IMR-90 (cell line): ENCODE data around the gene C2CD4D. TPM values are rescaled to one million over a fixed set of nuclear protein-coding genes. Genes with fewer than 3 reads are reported as not detected.

ENCODE experiments used
- ATAC-seq: fragments of 200-7000 bp; cut with Tn5 transposase; 2 replicates; pipeline ENCODE4 v1.9.1; 2020; ENCODE audit warnings: low read depth, mild to moderate bottlenecking, moderate library complexity
- BruUV-seq: library from RNA; stranded (reverse); fragments of 400-500 nt; replicated peaks from 2 replicates; lab custom pipeline; 2021; lab: Mats Ljungman, UMichigan
- CTCF ChIA-PET: fragments of 300-600 bp; formaldehyde crosslinking; extraction: SDS; loops from one replicate; lab custom pipeline; 2021; ENCODE audit warnings: antibody characterized with exemption; lab: Yijun Ruan, JAX
- POLR2A ChIA-PET: fragments of 300-600 bp; sonication (Branson Sonifier 250); formaldehyde crosslinking; loops from one replicate; lab custom pipeline; 2022; ENCODE audit warnings: antibody characterized with exemption; ENCODE audit not compliant: unreplicated experiment; lab: Charles Lee
- DNase-seq: peaks from one replicate; pipeline ENCODE4 v3.0.0; 2013
- H2AFZ ChIP-seq: replicated peaks from 2 replicates; pipeline ENCODE3; 2013; ENCODE audit warnings: low read length, mild to moderate bottlenecking; ENCODE audit not compliant: poor library complexity
- H2AK5ac ChIP-seq: 2 replicates; pipeline ENCODE4 v1.6.1; 2013; ENCODE audit warnings: low read depth, low read length, inconsistent platforms
- H2AK9ac ChIP-seq: replicated peaks from 2 replicates; pipeline ENCODE3; 2013; ENCODE audit warnings: mild to moderate bottlenecking, low read depth, low read length, moderate library complexity; ENCODE audit not compliant: poor library complexity
- H2BK120ac ChIP-seq: 2 replicates; pipeline ENCODE4 v1.6.1; 2013; ENCODE audit warnings: low read depth, low read length, inconsistent platforms
- H2BK15ac ChIP-seq: 3 replicates; pipeline ENCODE4 v1.6.1; 2013; ENCODE audit warnings: low read depth, low read length, inconsistent platforms
- H2BK20ac ChIP-seq: 2 replicates; pipeline ENCODE4 v1.6.1; 2013; ENCODE audit warnings: low read depth, mild to moderate bottlenecking, inconsistent platforms, low read length, moderate library complexity
- H2BK5ac ChIP-seq: 2 replicates; pipeline ENCODE4 v1.6.1; 2013; ENCODE audit warnings: mild to moderate bottlenecking, low read depth, low read length, inconsistent platforms; ENCODE audit not compliant: poor library complexity, severe bottlenecking
- H3K14ac ChIP-seq: replicated peaks from 2 replicates; pipeline ENCODE4 v1.6.1; 2013; ENCODE audit warnings: low read depth, low read length, inconsistent platforms
- H3K18ac ChIP-seq: 2 replicates; pipeline ENCODE4 v1.6.1; 2013; ENCODE audit warnings: low read depth, low read length, control low read depth
- H3K23ac ChIP-seq: 2 replicates; pipeline ENCODE4 v1.6.1; 2013; ENCODE audit warnings: low read depth, low read length, inconsistent platforms
- H3K27ac ChIP-seq: 2 replicates; pipeline ENCODE4 v1.5.1; 2013; ENCODE audit warnings: mild to moderate bottlenecking, control low read depth, low read length; ENCODE audit not compliant: insufficient read depth
- H3K27me3 ChIP-seq: 2 replicates; pipeline ENCODE4 v1.6.1; 2013; ENCODE audit warnings: low read length; ENCODE audit not compliant: control insufficient read depth, insufficient read depth
- H3K36me3 ChIP-seq: 2 replicates; pipeline ENCODE4 v1.6.1; 2013; ENCODE audit warnings: low read length, mixed read lengths; ENCODE audit not compliant: control insufficient read depth, insufficient read depth
- H3K4ac ChIP-seq: 2 replicates; pipeline ENCODE4 v1.6.1; 2013; ENCODE audit warnings: low read depth, low read length, inconsistent platforms
- H3K4me1 ChIP-seq: 2 replicates; pipeline ENCODE4 v1.6.1; 2013; ENCODE audit warnings: low read length, mixed read lengths; ENCODE audit not compliant: control insufficient read depth, insufficient read depth
- H3K4me2 ChIP-seq: 2 replicates; pipeline ENCODE4 v1.6.1; 2013; ENCODE audit warnings: low read depth, mild to moderate bottlenecking, control low read depth, low read length, moderate library complexity
- H3K4me3 ChIP-seq: 2 replicates; pipeline ENCODE4 v1.5.1; 2013; ENCODE audit warnings: low read depth, mild to moderate bottlenecking, control low read depth, low read length, moderate library complexity; ENCODE audit not compliant: insufficient read depth
- H3K56ac ChIP-seq: 2 replicates; pipeline ENCODE4 v1.6.1; 2013; ENCODE audit warnings: low read length, inconsistent platforms; ENCODE audit not compliant: insufficient read depth; ENCODE audit errors: extremely low read depth
- H3K79me1 ChIP-seq, 2 experiments: 2 replicates each; pipeline ENCODE4 v1.6.1; 2013; ENCODE audit warnings: low read length in 2 of 2, inconsistent platforms in 1 of 2, low read depth in 1 of 2
- H3K9ac ChIP-seq: 2 replicates; pipeline ENCODE4 v1.6.1; 2013; ENCODE audit warnings: low read depth, low read length, control low read depth
- H3K9me1 ChIP-seq: 2 replicates; pipeline ENCODE4 v1.6.1; 2013; ENCODE audit warnings: low read length, inconsistent platforms; ENCODE audit not compliant: insufficient read depth
- H3K9me3 ChIP-seq: 2 replicates; pipeline ENCODE4 v1.6.1; 2013; ENCODE audit warnings: low read length; ENCODE audit not compliant: control insufficient read depth, insufficient read depth
- H4K20me1 ChIP-seq: 2 replicates; pipeline ENCODE4 v1.6.1; 2013; ENCODE audit warnings: low read length, inconsistent platforms; ENCODE audit not compliant: insufficient read depth
- H4K5ac ChIP-seq: 2 replicates; pipeline ENCODE4 v1.6.1; 2013; ENCODE audit warnings: mild to moderate bottlenecking, low read depth, low read length, control low read depth
- H4K8ac ChIP-seq, 2 experiments: 2 replicates each; pipeline ENCODE4 v1.6.1; 2013; ENCODE audit warnings: low read depth in 2 of 2, low read length in 2 of 2, control low read depth in 1 of 2, inconsistent platforms in 1 of 2
- H4K91ac ChIP-seq: 2 replicates; pipeline ENCODE4 v1.6.1; 2013; ENCODE audit warnings: low read depth, low read length, inconsistent platforms; ENCODE audit not compliant: insufficient read depth
- CEBPB ChIP-seq: IDR thresholded peaks from 2 replicates; pipeline ENCODE4 v1.6.1; 2012; ENCODE audit warnings: low read depth, low read length, improper control_type of control experiment
- FOS ChIP-seq: fragments of 150-350 bp; IDR thresholded peaks from 2 replicates; pipeline ENCODE4 v1.6.1; 2016; ENCODE audit warnings: low read depth, low read length
- MXI1 ChIP-seq: IDR thresholded peaks from 2 replicates; pipeline ENCODE4 v1.6.1; 2012; ENCODE audit warnings: low read depth, mild to moderate bottlenecking, low read length, moderate library complexity, borderline replicate concordance
- RCOR1 ChIP-seq: IDR thresholded peaks from 2 replicates; pipeline ENCODE4 v1.6.1; 2012; ENCODE audit warnings: mild to moderate bottlenecking, low read length, improper control_type of control experiment; ENCODE audit not compliant: insufficient replicate concordance
- SMC3 ChIP-seq: fragments of 150-350 bp; IDR thresholded peaks from 2 replicates; pipeline ENCODE4 v1.6.1; 2016; ENCODE audit warnings: low read depth, mild to moderate bottlenecking, antibody characterized with exemption, low read length, moderate library complexity
- WGBS, 2 experiments: methylation state at CpG; one replicate each; pipeline versions ENCODE4 v1.1.5 to v1.1.7; 2013; ENCODE audit warnings: missing lambda C conversion rate in 2 of 2; ENCODE audit not compliant: insufficient read length in 1 of 2; ENCODE audit errors: extremely low coverage in 2 of 2; 5-methylcytosine and 5-hydroxymethylcytosine counted together
- dilution Hi-C: fragments of 300-500 bp; cut with HindIII; formaldehyde crosslinking; loops from one replicate; pipeline ENCODE4 v1.14.3; 2018; ENCODE audit warnings: low sequenced_read_pairs; ENCODE audit not compliant: unreplicated experiment
- in situ Hi-C: fragments of 300-500 bp; cut with MboI; formaldehyde crosslinking; loops from 3 replicates; pipeline ENCODE4 v1.14.3; 2019; ENCODE audit warnings: low sequenced_read_pairs, inconsistent platforms, mixed read lengths
- intact Hi-C: fragments of 100-400 bp; cut with micrococcal nuclease; formaldehyde crosslinking; loops from 2 replicates; pipeline ENCODE4 v1.10.0; 2022
- polyA plus RNA-seq, 3 experiments: library from polyadenylated mRNA; depleted of rRNA; stranded (reverse); fragments of >200 nt; gene quantifications; 2 replicates each; pipeline ENCODE4 v1.2.3, GENCODE V29; 2012; ENCODE audit warnings: low replicate concordance in 1 of 3
- total RNA-seq: library from RNA; depleted of rRNA; stranded (reverse); fragments of >200 nt; gene quantifications from 2 replicates; pipeline ENCODE4 v1.2.3, GENCODE V29; 2012

C2CD4D gene
- total and polyA plus RNA-seq, 2 of the 4 experiments (the other 2 are of a cell fraction) = not detected

DNA sequence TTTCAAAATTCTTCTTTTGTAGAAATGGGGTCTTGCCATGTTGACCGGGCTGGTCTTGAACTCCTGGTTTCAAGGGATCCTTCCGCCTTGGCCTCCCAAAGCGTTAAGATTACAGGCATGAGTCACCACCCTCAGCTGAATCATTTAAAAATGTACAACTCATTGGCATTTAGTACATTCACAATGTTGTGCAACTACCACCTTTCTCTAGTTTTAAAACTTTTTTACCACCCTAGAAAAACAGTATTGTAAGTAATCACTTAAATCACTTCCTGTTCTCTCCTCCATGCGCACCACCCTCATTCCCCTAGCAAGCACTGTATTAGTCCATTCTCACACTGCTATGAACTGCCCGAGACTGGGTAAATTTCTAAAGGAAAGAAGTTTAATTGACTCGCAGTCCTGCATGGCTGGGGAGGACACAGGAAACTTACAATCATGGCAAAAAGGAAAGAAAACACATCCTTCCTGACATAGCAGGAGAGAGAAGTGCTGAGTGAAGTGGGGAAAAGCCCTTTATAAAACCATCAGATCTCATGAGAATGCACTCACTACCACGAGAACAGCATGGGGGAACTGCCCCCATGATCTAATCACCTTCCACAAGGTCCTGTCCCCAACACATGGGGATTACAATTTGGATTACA lies 28.3 kb upstream of the C2CD4D start:
- ChIA-PET CTCF (no interaction called here), POLR2A (no interaction called here)
- TF ChIP-seq SMC3 (no peak), MXI1 (no peak), FOS (peak; percentile 80), RCOR1 (peak; percentile 92), CEBPB (peak; percentile 91)
- Histone ChIP-seq H2AK5ac (no peak overlapping the region), H3K14ac (no peak overlapping the region), H2BK20ac (no peak overlapping the region), H4K20me1 (no peaks in the 10 kb centered on the region), H4K8ac (peak overlapping the region in 1 of 2 experiments; percentile 9; a peak in 1 of 4 replicates), H3K23ac (no peak overlapping the region), H3K36me3 (no peaks in the 10 kb centered on the region), H3K9me3 (no peaks in the 10 kb centered on the region), H3K4ac (no peak overlapping the region), H3K56ac (no peak overlapping the region), H4K91ac (no peak overlapping the region), H3K9me1 (no peaks in the 10 kb centered on the region), H2BK15ac (no peak overlapping the region), H4K5ac (peak overlapping the region; percentile 13; the same call in 1 of the 2 replicates), H2BK5ac (peak overlapping the region; percentile 34), H3K4me1 (no peaks in the 10 kb centered on the region), H3K18ac (peak overlapping the region; percentile 9; the same call in 1 of the 2 replicates), H3K4me3 (no peak overlapping the region), H2AK9ac (no peak overlapping the region), H2BK120ac (no peak overlapping the region), H3K27me3 (peaks cover 11% of the 10 kb centered on the region), H3K79me1 (no peaks in the 10 kb centered on the region), H3K9ac (no peak overlapping the region), H3K27ac (peak overlapping the region; percentile 65; the same call in 1 of the 2 replicates), H2AFZ (no peak overlapping the region), H3K4me2 (peak overlapping the region; percentile 21; the same call in 1 of the 2 replicates)
- dilution Hi-C loops = no loop called here
- DNase-seq (peak; percentile 74), ATAC-seq (peak; percentile 63)
- WGBS, 2 experiments = 100% methylated on average over 1 of the region's 7 CpGs; no CpG with 5 or more reads in 1 of the 2 experiments
- intact Hi-C loops = no loop called here
- in situ Hi-C loops = no loop called here
- no TSS peak for BruUV-seq
